ENCODE measurements around the gene GTF2IRD1.

GTF2IRD1 gene

GRCh38 chr7:74461970-74462706 is 8.4 kb downstream of the GTF2IRD1 start:
- no peak for DNase-seq (ENCODE audit: low read depth)
- TF ChIP-seq MYC (IDR thresholded peaks at IDR 0.05; ENCODE audit: low read depth, low read length) (no peak), POLR2A (IDR thresholded peaks at IDR 0.05; ENCODE audit: extremely low read depth, insufficient read length) (no peak), MAX (IDR thresholded peaks at IDR 0.05; ENCODE audit: low read depth, low read length) (no peak), CTCF (IDR thresholded peaks at IDR 0.05; ENCODE audit: low read depth, low read length) (no peak)
- H3K4me3 ChIP-seq (ENCODE audit: low read depth, low read length): no peak overlapping the region

- DNase-seq (ENCODE audit: low read depth): no peak
- TF ChIP-seq POLR2A (IDR thresholded peaks at IDR 0.05; ENCODE audit: extremely low read depth, insufficient read length): no peak
- TF ChIP-seq MAX (IDR thresholded peaks at IDR 0.05; ENCODE audit: low read depth, low read length): no peak
- TF ChIP-seq CTCF (IDR thresholded peaks at IDR 0.05; ENCODE audit: low read depth, low read length): no peak
- TF ChIP-seq MYC (IDR thresholded peaks at IDR 0.05; ENCODE audit: low read depth, low read length): no peak
- H3K4me3 ChIP-seq (ENCODE audit: low read depth, low read length): no peak overlapping the region
These were observed 9.0 kb downstream of the GTF2IRD1 start for GRCh38 chr7:74462707-74463100.

GRCh38 chr7:74464931-74465886 is 11.5 kb downstream of the GTF2IRD1 start:
- no peak for TF ChIP-seq MYC (IDR thresholded peaks at IDR 0.05; ENCODE audit: low read depth, low read length)
- DNase-seq (ENCODE audit: low read depth): no peak
- no peak overlapping the region for H3K4me3 ChIP-seq (ENCODE audit: low read depth, low read length)

- no peak for TF ChIP-seq POLR2A (IDR thresholded peaks at IDR 0.05; ENCODE audit: extremely low read depth, insufficient read length)
- no peak for TF ChIP-seq MAX (IDR thresholded peaks at IDR 0.05; ENCODE audit: low read depth, low read length)
- no peak for TF ChIP-seq CTCF (IDR thresholded peaks at IDR 0.05; ENCODE audit: low read depth, low read length)
- TF ChIP-seq MYC (IDR thresholded peaks at IDR 0.05; ENCODE audit: low read depth, low read length): no peak
- no peak for DNase-seq (ENCODE audit: low read depth)
- H3K4me3 ChIP-seq (ENCODE audit: low read depth, low read length): no peak overlapping the region
These were observed 12.6 kb downstream of the GTF2IRD1 start for GRCh38 chr7:74466196-74466813.

GRCh38 chr7:74467876-74468275 is 14.2 kb downstream of the GTF2IRD1 start:
- TF ChIP-seq CTCF (IDR thresholded peaks at IDR 0.05; ENCODE audit: low read depth, low read length) (no peak), POLR2A (IDR thresholded peaks at IDR 0.05; ENCODE audit: extremely low read depth, insufficient read length) (no peak), MYC (IDR thresholded peaks at IDR 0.05; ENCODE audit: low read depth, low read length) (no peak), MAX (IDR thresholded peaks at IDR 0.05; ENCODE audit: low read depth, low read length) (no peak)
- no peak for DNase-seq (ENCODE audit: low read depth)
- H3K4me3 ChIP-seq (ENCODE audit: low read depth, low read length): no peak overlapping the region

GRCh38 chr7:74470504-74470903 is 16.8 kb downstream of the GTF2IRD1 start:
- DNase-seq (ENCODE audit: low read depth): no peak
- H3K4me3 ChIP-seq (ENCODE audit: low read depth, low read length): no peak overlapping the region
- TF ChIP-seq MAX (IDR thresholded peaks at IDR 0.05; ENCODE audit: low read depth, low read length): no peak
- TF ChIP-seq POLR2A (IDR thresholded peaks at IDR 0.05; ENCODE audit: extremely low read depth, insufficient read length): no peak
- TF ChIP-seq CTCF (IDR thresholded peaks at IDR 0.05; ENCODE audit: low read depth, low read length): no peak
- no peak for TF ChIP-seq MYC (IDR thresholded peaks at IDR 0.05; ENCODE audit: low read depth, low read length)

Measured in NB4 (cell line).